CD14-positive monocyte (primary cell): ENCODE results near the gene ANAPC16. TPM values are rescaled to one million over a fixed set of nuclear protein-coding genes. Genes with fewer than 3 reads are reported as not detected.
A peak's percentile ranks its signal among the peaks of the same experiment; 100 is the strongest.

Experiments used
- DNase-seq, 3 donors: peaks; one replicate each; pipeline ENCODE4 v3.0.0-alpha.2; 2011 to 2022
- H2AFZ ChIP-seq: 2 replicates; pipeline ENCODE4 v1.6.0; 2012; ENCODE audit warnings: mild to moderate bottlenecking, low read depth, low read length, inconsistent platforms; ENCODE audit not compliant: insufficient read depth, poor library complexity, severe bottlenecking
- H3K27ac ChIP-seq, 2 donors: 1 replicate in 1 of 2; 2 replicates in 1 of 2; pipeline ENCODE4 v1.5.1; 2012 to 2013; ENCODE audit warnings: low read length in 2 of 2, control low read depth in 1 of 2, inconsistent platforms in 1 of 2, low read depth in 1 of 2, mild to moderate bottlenecking in 1 of 2
- H3K27me3 ChIP-seq, 2 donors: one replicate each; pipeline versions ENCODE4 v1.6.0 to v1.6.1; 2011 to 2013; ENCODE audit warnings: low read length in 2 of 2; ENCODE audit not compliant: control insufficient read depth in 2 of 2, insufficient read depth in 2 of 2
- H3K36me3 ChIP-seq, 2 donors: replicated peaks in 1 of 2; 1 replicate in 1 of 2; 2 replicates in 1 of 2; pipeline versions ENCODE4 v1.5.1 to v1.6.1; 2012 to 2013; ENCODE audit warnings: low read length in 2 of 2, control low read depth in 1 of 2, inconsistent platforms in 1 of 2, mild to moderate bottlenecking in 1 of 2; ENCODE audit not compliant: insufficient read depth in 2 of 2, control insufficient read depth in 1 of 2
- H3K4me1 ChIP-seq, 2 donors: 1 replicate in 1 of 2; 2 replicates in 1 of 2; pipeline versions ENCODE4 v1.5.1 to v1.6.1; 2012 to 2013; ENCODE audit warnings: low read length in 2 of 2, control low read depth in 1 of 2, inconsistent platforms in 1 of 2, mild to moderate bottlenecking in 1 of 2, moderate library complexity in 1 of 2; ENCODE audit not compliant: insufficient read depth in 2 of 2, control insufficient read depth in 1 of 2
- H3K4me2 ChIP-seq: replicated peaks from 2 replicates; pipeline ENCODE3; 2012; ENCODE audit warnings: low read length, moderate library complexity, mild to moderate bottlenecking; ENCODE audit not compliant: poor library complexity, severe bottlenecking; ENCODE audit errors: extremely low read depth
- H3K4me3 ChIP-seq, 3 experiments: fragments of 200-600 bp in 1 of 3; sonication (generic) in 1 of 3; replicated peaks in 1 of 3; 1 replicate in 2 of 3; 2 replicates in 1 of 3; pipeline ENCODE4 v1.5.1; 2011 to 2013; ENCODE audit warnings: low read length in 3 of 3, mild to moderate bottlenecking in 3 of 3, control low read depth in 2 of 3, low read depth in 2 of 3, inconsistent platforms in 1 of 3, moderate library complexity in 1 of 3
- H3K79me2 ChIP-seq: 2 replicates; pipeline ENCODE4 v1.6.0; 2012; ENCODE audit warnings: mild to moderate bottlenecking, control low read depth, inconsistent platforms, low read length, moderate library complexity; ENCODE audit not compliant: insufficient read depth
- H3K9ac ChIP-seq: 2 replicates; pipeline ENCODE4 v1.6.0; 2017; ENCODE audit warnings: low read length, mild to moderate bottlenecking; ENCODE audit not compliant: insufficient read depth, poor library complexity, severe bottlenecking
- H3K9me3 ChIP-seq, 2 donors: replicated peaks in 1 of 2; 1 replicate in 1 of 2; 2 replicates in 1 of 2; pipeline versions ENCODE4 v1.5.1 to v1.6.1; 2012 to 2013; ENCODE audit warnings: low read length in 2 of 2, control low read depth in 1 of 2; ENCODE audit not compliant: control insufficient read depth in 1 of 2, insufficient read depth in 1 of 2
- H4K20me1 ChIP-seq: 2 replicates; pipeline ENCODE4 v1.6.0; 2012; ENCODE audit warnings: mild to moderate bottlenecking, low read length, control low read depth, moderate library complexity; ENCODE audit not compliant: insufficient read depth
- H3K27ac Mint-ChIP-seq, 7 donors: one replicate each; pipeline ENCODE4 v1.8.0; 2020; ENCODE audit warnings: mild to moderate bottlenecking in 7 of 7, mixed read lengths in 7 of 7, moderate library complexity in 6 of 7, inconsistent platforms in 2 of 7
- H3K27me3 Mint-ChIP-seq, 3 donors: one replicate each; pipeline ENCODE4 v1.8.0; 2021 to 2022; ENCODE audit warnings: low read depth in 3 of 3, mild to moderate bottlenecking in 3 of 3, mixed read lengths in 3 of 3, moderate library complexity in 3 of 3, inconsistent platforms in 1 of 3
- H3K36me3 Mint-ChIP-seq, 2 donors: one replicate each; pipeline ENCODE4 v1.8.0; 2020; ENCODE audit warnings: mixed read lengths in 2 of 2, inconsistent platforms in 1 of 2, mild to moderate bottlenecking in 1 of 2
- H3K4me1 Mint-ChIP-seq: one replicate; pipeline ENCODE4 v1.8.0; 2020; ENCODE audit warnings: mild to moderate bottlenecking, mixed read lengths
- H3K4me3 Mint-ChIP-seq, 2 donors: one replicate each; pipeline ENCODE4 v1.8.0; 2020; ENCODE audit warnings: mild to moderate bottlenecking in 2 of 2, mixed read lengths in 2 of 2, moderate library complexity in 1 of 2
- H3K9me3 Mint-ChIP-seq, 7 donors: one replicate each; pipeline ENCODE4 v1.8.0; 2020 to 2022; ENCODE audit warnings: mixed read lengths in 7 of 7, mild to moderate bottlenecking in 6 of 7, moderate library complexity in 6 of 7, inconsistent platforms in 2 of 7
- WGBS: methylation state at CpG from one replicate; pipeline ENCODE4 v1.1.5; 2013; ENCODE audit warnings: missing lambda C conversion rate; ENCODE audit not compliant: insufficient coverage; 5-methylcytosine and 5-hydroxymethylcytosine counted together
- intact Hi-C, 2 donors: fragments of 100-400 bp; cut with micrococcal nuclease; formaldehyde crosslinking; loops; one replicate each; pipeline versions ENCODE4 v1.15.0 to v1.15.1; 2023
- polyA plus RNA-seq, 3 donors: library from polyadenylated mRNA; depleted of rRNA in 1 of 3; unstranded in 2 of 3; stranded (reverse) in 1 of 3; fragments of 300-500 nt in 2 of 3; fragments of >200 nt in 1 of 3; fragmentation: Illumina TruSeq in 2 of 3; gene quantifications; 1 replicate in 2 of 3; 2 replicates in 1 of 3; pipeline ENCODE4 v1.2.3, GENCODE V29; 2012 to 2021
- TF ChIP-seq, protein P1 (sequence below): fragments of 200-600 bp; IDR thresholded peaks from one replicate; pipeline ENCODE4 v1.8.0; 2022; ENCODE audit warnings: antibody characterized with exemption, mild to moderate bottlenecking

ANAPC16 gene
- polyA plus RNA-seq, 3 donors, result 65.5 to 167 (median 148) TPM

DNA sequence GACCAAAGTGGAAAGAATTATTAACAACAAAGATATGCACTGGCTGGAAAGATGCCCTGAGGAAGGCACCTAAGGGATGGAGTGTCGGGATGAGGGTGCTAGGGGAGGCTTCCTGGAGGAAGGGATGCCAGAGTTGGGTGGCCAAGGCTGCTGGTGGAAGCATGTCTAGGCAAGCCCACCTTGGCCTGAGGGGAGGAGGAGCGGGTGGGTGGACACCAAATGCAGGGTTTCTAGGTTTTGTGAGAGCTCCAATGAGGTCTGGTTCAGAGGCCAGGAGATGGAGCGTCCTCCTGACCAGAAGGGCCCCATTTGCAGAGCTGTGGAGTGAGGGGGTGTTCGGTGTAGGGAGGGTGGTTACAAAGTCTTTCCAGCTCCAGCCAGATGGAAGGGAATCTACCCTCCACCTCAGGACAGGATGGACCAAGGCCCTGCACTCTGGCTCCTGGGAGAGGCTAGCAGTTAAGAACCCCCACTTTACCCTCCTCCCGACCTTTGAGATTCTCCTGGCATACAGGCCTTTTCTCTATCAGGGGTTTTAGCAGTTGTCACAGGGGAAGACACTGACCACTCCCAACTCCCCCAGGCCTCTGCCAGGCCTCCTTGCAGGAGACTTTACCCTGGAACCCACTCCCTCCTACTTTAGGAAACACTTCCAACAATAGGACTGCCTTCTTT is 54.9 kb downstream of the ANAPC16 start:
- no peaks in the 10 kb centered on the region for H3K36me3 ChIP-seq
- peaks cover 6% of the 10 kb centered on the region for H3K79me2 ChIP-seq
- DNase-seq, result no peak
- H3K4me1 Mint-ChIP-seq, result peaks cover 20% of the 10 kb centered on the region
- no peaks in the 10 kb centered on the region for H3K27me3 ChIP-seq
- peaks cover 23 to 31% of the 10 kb centered on the region in 2 donors for H3K4me1 ChIP-seq
- H3K27ac ChIP-seq, result no peak overlapping the region
- no peak overlapping the region for H3K9ac ChIP-seq
- H3K4me2 ChIP-seq, result no peak overlapping the region
- TF ChIP-seq, protein P1, sequence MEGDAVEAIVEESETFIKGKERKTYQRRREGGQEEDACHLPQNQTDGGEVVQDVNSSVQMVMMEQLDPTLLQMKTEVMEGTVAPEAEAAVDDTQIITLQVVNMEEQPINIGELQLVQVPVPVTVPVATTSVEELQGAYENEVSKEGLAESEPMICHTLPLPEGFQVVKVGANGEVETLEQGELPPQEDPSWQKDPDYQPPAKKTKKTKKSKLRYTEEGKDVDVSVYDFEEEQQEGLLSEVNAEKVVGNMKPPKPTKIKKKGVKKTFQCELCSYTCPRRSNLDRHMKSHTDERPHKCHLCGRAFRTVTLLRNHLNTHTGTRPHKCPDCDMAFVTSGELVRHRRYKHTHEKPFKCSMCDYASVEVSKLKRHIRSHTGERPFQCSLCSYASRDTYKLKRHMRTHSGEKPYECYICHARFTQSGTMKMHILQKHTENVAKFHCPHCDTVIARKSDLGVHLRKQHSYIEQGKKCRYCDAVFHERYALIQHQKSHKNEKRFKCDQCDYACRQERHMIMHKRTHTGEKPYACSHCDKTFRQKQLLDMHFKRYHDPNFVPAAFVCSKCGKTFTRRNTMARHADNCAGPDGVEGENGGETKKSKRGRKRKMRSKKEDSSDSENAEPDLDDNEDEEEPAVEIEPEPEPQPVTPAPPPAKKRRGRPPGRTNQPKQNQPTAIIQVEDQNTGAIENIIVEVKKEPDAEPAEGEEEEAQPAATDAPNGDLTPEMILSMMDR, result no peak
- no peak overlapping the region for H3K27ac Mint-ChIP-seq
- no peak overlapping the region for H3K4me3 ChIP-seq
- WGBS, result 100% methylated on average over 3 of the region's 5 CpGs
- H3K36me3 Mint-ChIP-seq, result peaks cover 11 to 13% of the 10 kb centered on the region in 2 donors
- peaks cover 18% of the 10 kb centered on the region for H4K20me1 ChIP-seq
- peaks cover 0 to 2% (median 0%) of the 10 kb centered on the region in 7 donors for H3K9me3 Mint-ChIP-seq
- H3K27me3 Mint-ChIP-seq, result peaks cover 2 to 13% (median 12%) of the 10 kb centered on the region in 3 donors
- H3K9me3 ChIP-seq, result no peaks in the 10 kb centered on the region
- intact Hi-C loops, result loop anchor here (5.0 kb wide), 3 partner anchors 47 to 62 kb away; partner anchors contain the start of genes ANAPC16 (in 1 of the 2) and ASCC1 (in 1 of the 2)
- H3K4me3 Mint-ChIP-seq, result no peak overlapping the region
- H2AFZ ChIP-seq, result no peak overlapping the region

DNA sequence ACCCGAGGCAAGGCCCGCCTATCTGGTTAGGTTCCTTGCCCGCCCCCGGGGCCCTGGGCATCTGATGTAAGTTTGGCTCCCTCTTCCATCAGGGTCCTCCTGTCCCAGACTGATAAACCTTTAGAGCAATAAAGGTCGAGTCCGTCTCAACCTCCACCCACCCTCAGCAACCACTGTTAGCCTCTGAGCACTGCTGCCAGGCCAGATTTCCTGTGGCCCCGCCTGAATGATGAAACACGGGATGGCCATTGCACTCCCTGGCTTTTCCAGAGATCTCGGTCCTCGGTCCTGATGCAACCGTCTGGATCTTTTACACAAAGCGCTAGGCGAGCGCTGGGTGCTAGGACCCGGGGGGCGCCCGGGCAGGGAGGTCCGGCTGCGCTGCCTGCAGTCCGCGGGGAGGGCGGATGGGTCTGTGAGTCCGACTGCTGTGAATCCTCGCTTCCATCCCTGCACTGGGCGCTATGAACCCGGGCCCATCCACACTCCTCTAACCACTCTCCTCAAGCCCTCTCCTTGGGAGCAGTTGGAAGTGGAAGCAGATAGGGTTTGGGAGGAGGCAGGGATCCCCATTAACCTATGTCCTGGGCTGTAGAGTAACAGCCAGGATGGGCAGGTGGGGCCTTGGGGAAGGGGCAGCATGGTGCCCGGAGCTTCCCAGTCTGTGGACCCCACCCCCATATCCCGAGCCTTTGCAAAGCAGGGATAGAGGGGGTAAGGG is 57.0 kb downstream of the ANAPC16 start:
- Mint-ChIP-seq H3K36me3 (peaks cover 13 to 23% of the 10 kb centered on the region in 2 donors), H3K27ac (peak overlapping the region in 5 of 7 donors; percentile 88 to 95 (median 95)), H3K4me3 (peak overlapping the region; percentile 98), H3K4me1 (peaks cover 29% of the 10 kb centered on the region), H3K27me3 (peaks cover 2 to 13% (median 13%) of the 10 kb centered on the region in 3 donors), H3K9me3 (peaks cover 0 to 2% (median 0%) of the 10 kb centered on the region in 7 donors)
- Histone ChIP-seq H3K4me3 (peak overlapping the region; percentile 58 to 98 (median 62)), H2AFZ (peak overlapping the region; percentile 82), H3K36me3 (no peaks in the 10 kb centered on the region), H4K20me1 (peaks cover 20% of the 10 kb centered on the region), H3K4me2 (peak overlapping the region; percentile 100), H3K9ac (peak overlapping the region; percentile 92), H3K4me1 (peaks cover 23 to 32% of the 10 kb centered on the region in 2 donors), H3K27me3 (no peaks in the 10 kb centered on the region), H3K27ac (peak overlapping the region; percentile 17 to 91), H3K79me2 (peaks cover 6% of the 10 kb centered on the region), H3K9me3 (no peaks in the 10 kb centered on the region)
- TF ChIP-seq, protein P1, result no peak
- intact Hi-C loops, result loop anchor here (2.0 to 5.0 kb wide), 4 partner anchors 16 to 59 kb away; partner anchors contain the start of genes ANAPC16 (in 1 of the 2) and ASCC1 (in 1 of the 2)
- peak; percentile 49 to 61 (median 53) for DNase-seq
- WGBS, result 2% methylated on average over 22 of the region's 28 CpGs
